Gastrocnemius medialis (tissue), 4 donors: ENCODE data around the gene DUSP2. TPM values are rescaled to one million over a fixed set of nuclear protein-coding genes. Genes with fewer than 3 reads are reported as not detected.

Experiments used
- ATAC-seq, 2 donors: fragments of 150-250 bp; one replicate each; pipeline ENCODE4 v1.9.1; 2016
- DNase-seq, 2 donors: peaks; one replicate each; pipeline ENCODE4 v3.0.0-alpha.2; 2019
- H3K27ac ChIP-seq, 4 donors: fragments of 200-600 bp; sonication (generic); 1 replicate in 1 of 4; 2 replicates in 3 of 4; pipeline ENCODE4 v1.5.1; 2016 to 2018; ENCODE audit warnings: mild to moderate bottlenecking in 2 of 4, moderate library complexity in 1 of 4
- H3K27me3 ChIP-seq, 3 donors: fragments of 200-600 bp; sonication (generic) in 2 of 3; 1 replicate in 1 of 3; 2 replicates in 2 of 3; pipeline versions ENCODE4 v1.5.1 to v1.6.0; 2016 to 2019; ENCODE audit warnings: mild to moderate bottlenecking in 1 of 3, moderate library complexity in 1 of 3
- H3K36me3 ChIP-seq, 2 donors: fragments of 200-600 bp; sonication (generic) in 1 of 2; one replicate each; pipeline ENCODE4 v1.5.1; 2017 to 2018
- H3K4me1 ChIP-seq, 2 donors: fragments of 200-600 bp; sonication (generic) in 1 of 2; one replicate each; pipeline ENCODE4 v1.5.1; 2016 to 2017; ENCODE audit warnings: mild to moderate bottlenecking in 2 of 2
- H3K4me3 ChIP-seq, 4 donors: fragments of 200-600 bp; sonication (generic) in 3 of 4; 1 replicate in 1 of 4; 2 replicates in 3 of 4; pipeline ENCODE4 v1.5.1; 2016 to 2019; ENCODE audit warnings: mild to moderate bottlenecking in 2 of 4
- H3K9me3 ChIP-seq, 3 donors: fragments of 200-600 bp; sonication (generic) in 2 of 3; 1 replicate in 1 of 3; 2 replicates in 2 of 3; pipeline ENCODE4 v1.5.1; 2016 to 2019
- POLR2A ChIP-seq, 2 donors: fragments of 450-650 bp; IDR thresholded peaks; one replicate each; pipeline ENCODE4 v1.6.1; 2017; ENCODE audit warnings: antibody characterized with exemption in 2 of 2, mild to moderate bottlenecking in 2 of 2, moderate library complexity in 2 of 2
- in situ Hi-C, 4 donors: fragments of 200-750 bp; cut with MboI; loops; one replicate each; pipeline versions ENCODE4 v1.15.0 to v1.8.0; 2017; ENCODE audit warnings: low sequenced_read_pairs in 4 of 4
- intact Hi-C: fragments of 100-400 bp; cut with DNase I; formaldehyde crosslinking; loops from one replicate; pipeline ENCODE4 v1.15.1; 2023; ENCODE audit warnings: low total_unique reads
- total RNA-seq, 4 donors: library from RNA; depleted of rRNA; stranded (reverse); fragments of >200 nt; gene quantifications; one replicate each; pipeline versions ENCODE4 v1.1.0 to v1.2.3, GENCODE V29; 2016
- TF ChIP-seq, protein P1 (sequence below), 5 experiments: fragments of 450-650 bp in 3 of 5; fragments of 200-600 bp in 2 of 5; sonication (generic) in 2 of 5; IDR thresholded peaks in 4 of 5; conservative IDR thresholded peaks in 1 of 5; 1 replicate in 4 of 5; 2 replicates in 1 of 5; pipeline ENCODE4 v1.5.1; 2016 to 2019; ENCODE audit warnings: antibody characterized with exemption in 5 of 5, mild to moderate bottlenecking in 3 of 5, moderate library complexity in 3 of 5

DUSP2 gene
- total RNA-seq, 4 donors from 2014 or later: 1.6 to 4.0 (median 2.9) TPM

DNA sequence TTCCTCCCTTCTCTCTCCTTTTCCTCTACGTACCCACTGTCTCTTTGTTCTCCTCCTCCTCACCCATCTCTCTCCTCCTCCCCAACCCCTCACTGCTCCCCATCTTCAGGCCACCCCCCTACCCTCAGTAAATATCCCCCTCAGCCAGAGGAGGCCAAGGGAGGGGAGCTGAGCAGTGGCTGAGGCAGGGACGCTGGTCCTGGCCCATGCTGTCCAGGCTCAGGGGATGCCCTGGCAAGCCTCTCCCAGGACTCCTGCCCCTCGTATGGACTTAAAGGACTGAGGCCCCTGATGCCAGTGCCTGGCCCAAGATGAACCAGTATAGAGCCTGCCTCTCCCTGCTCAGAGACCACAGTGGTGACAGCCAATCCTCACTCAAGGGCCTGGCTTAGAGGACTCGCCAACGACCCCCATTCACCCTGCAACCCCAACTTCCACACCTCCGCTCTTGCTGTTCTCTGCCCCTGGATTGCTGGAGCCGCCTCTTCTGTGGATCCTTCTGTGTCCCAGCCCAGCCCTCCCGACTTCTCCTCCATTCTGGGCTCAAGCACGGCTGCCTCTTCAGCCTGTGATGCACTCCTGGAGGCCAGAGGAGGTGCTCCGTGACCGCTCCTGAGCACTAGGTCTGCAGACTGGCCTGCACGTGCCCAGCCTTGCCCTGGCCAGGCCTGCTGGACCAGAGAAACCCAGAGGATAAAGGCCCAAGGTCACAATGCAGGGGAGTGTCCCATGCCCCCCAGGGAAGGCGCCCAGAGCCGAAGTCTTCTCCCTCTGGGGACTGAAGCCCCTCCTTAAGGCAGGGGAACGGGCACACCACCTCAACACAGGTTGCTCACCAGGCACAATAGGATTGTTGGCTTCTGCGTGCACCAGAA lies 9.5 kb upstream of the DUSP2 start:
- peaks cover 0 to 4% (median 0%) of the 10 kb centered on the region in 3 donors for H3K27me3 ChIP-seq
- intact Hi-C loops (no loop called here), in situ Hi-C loops (no loop called here)
- DNase-seq (no peak), ATAC-seq (no peak)
- H3K9me3 ChIP-seq: no peaks in the 10 kb centered on the region
- H3K27ac ChIP-seq: no peak overlapping the region
- no peaks in the 10 kb centered on the region for H3K36me3 ChIP-seq
- no peak overlapping the region for H3K4me3 ChIP-seq
- no peaks in the 10 kb centered on the region for H3K4me1 ChIP-seq
- no peak for TF ChIP-seq POLR2A (IDR thresholded peaks at IDR 0.05)
- TF ChIP-seq, protein P1, sequence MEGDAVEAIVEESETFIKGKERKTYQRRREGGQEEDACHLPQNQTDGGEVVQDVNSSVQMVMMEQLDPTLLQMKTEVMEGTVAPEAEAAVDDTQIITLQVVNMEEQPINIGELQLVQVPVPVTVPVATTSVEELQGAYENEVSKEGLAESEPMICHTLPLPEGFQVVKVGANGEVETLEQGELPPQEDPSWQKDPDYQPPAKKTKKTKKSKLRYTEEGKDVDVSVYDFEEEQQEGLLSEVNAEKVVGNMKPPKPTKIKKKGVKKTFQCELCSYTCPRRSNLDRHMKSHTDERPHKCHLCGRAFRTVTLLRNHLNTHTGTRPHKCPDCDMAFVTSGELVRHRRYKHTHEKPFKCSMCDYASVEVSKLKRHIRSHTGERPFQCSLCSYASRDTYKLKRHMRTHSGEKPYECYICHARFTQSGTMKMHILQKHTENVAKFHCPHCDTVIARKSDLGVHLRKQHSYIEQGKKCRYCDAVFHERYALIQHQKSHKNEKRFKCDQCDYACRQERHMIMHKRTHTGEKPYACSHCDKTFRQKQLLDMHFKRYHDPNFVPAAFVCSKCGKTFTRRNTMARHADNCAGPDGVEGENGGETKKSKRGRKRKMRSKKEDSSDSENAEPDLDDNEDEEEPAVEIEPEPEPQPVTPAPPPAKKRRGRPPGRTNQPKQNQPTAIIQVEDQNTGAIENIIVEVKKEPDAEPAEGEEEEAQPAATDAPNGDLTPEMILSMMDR (IDR thresholded peaks at IDR 0.05 in 4 of 5, conservative IDR thresholded peaks at IDR 0.05 in 1 of 5): no peak

- Histone ChIP-seq H3K9me3 (no peaks in the 10 kb centered on the region), H3K27ac (no peak overlapping the region), H3K27me3 (peaks cover 0 to 4% (median 0%) of the 10 kb centered on the region in 3 donors), H3K4me3 (no peak overlapping the region), H3K4me1 (no peaks in the 10 kb centered on the region), H3K36me3 (no peaks in the 10 kb centered on the region)
- ATAC-seq (no peak), DNase-seq (no peak)
- in situ Hi-C loops (no loop called here), intact Hi-C loops (no loop called here)
- TF ChIP-seq, protein P1 (IDR thresholded peaks at IDR 0.05 in 4 of 5, conservative IDR thresholded peaks at IDR 0.05 in 1 of 5): no peak
- TF ChIP-seq POLR2A (IDR thresholded peaks at IDR 0.05): no peak
Observed at GRCh38 chr2:96153991-96154431, 8.8 kb upstream of the DUSP2 start.

GRCh38 chr2:96153291-96153713 lies 8.1 kb upstream of the DUSP2 start:
- ATAC-seq (no peak), DNase-seq (no peak)

DNA sequence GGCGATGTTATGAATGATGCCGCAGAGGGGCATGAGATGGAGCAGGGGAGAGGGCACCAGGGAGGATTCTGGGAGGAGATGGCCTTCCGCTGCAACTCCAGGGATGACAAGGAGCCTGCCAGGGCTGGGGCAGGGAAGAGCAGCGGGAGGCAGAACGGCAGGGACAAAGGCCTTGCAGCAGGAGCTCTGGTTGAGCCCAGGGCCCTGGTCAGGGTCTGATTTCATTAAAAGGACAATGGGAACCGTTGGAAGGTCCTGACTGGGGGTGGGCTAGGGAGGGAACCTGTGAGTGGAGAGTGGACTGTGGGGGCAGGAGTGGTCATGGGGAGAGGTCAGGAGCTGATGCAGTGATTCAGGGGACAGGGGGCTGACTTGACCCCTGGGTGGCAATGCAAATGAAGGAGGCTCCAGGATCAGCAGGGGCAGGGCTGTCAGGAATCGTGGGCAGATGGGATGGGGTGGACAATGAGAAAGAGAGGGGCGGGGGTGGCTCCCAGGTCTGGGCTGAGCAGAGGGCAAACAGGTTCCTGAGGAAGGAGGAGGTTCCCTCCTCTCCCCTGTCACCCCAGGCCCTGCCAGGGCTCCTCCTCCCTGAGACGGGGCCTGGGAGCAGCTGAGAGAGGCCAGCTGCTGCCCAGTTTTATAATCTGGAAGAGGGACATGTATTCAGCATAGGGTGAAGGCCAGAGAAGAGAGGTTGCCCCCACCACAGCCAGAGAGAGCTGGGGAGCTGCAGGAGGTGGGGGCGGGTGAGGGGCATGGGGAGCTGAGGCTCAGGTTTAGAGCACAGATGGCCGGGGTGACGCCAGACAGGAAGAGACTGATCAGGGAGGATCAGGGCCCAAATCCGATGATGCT lies 7.3 kb upstream of the DUSP2 start:
- TF ChIP-seq, protein P1 (IDR thresholded peaks at IDR 0.05 in 4 of 5, conservative IDR thresholded peaks at IDR 0.05 in 1 of 5): no peak
- TF ChIP-seq POLR2A (IDR thresholded peaks at IDR 0.05): no peak
- no peaks in the 10 kb centered on the region for H3K36me3 ChIP-seq
- H3K4me3 ChIP-seq: no peak overlapping the region
- no peak for ATAC-seq
- no peaks in the 10 kb centered on the region for H3K9me3 ChIP-seq
- H3K27me3 ChIP-seq: peaks cover 0 to 4% (median 0%) of the 10 kb centered on the region in 3 donors
- DNase-seq: no peak
- intact Hi-C loops: no loop called here
- no peak overlapping the region for H3K27ac ChIP-seq
- H3K4me1 ChIP-seq: no peaks in the 10 kb centered on the region
- in situ Hi-C loops: no loop called here

More at GRCh38 chr2:96153291-96153713, 8.1 kb upstream of the DUSP2 start:
- H3K4me3 ChIP-seq: no peak overlapping the region
- no peaks in the 10 kb centered on the region for H3K4me1 ChIP-seq
- in situ Hi-C loops (no loop called here), intact Hi-C loops (no loop called here)
- no peaks in the 10 kb centered on the region for H3K9me3 ChIP-seq
- no peak overlapping the region for H3K27ac ChIP-seq
- H3K27me3 ChIP-seq: peaks cover 0 to 4% (median 0%) of the 10 kb centered on the region in 3 donors
- H3K36me3 ChIP-seq: no peaks in the 10 kb centered on the region
- no peak for TF ChIP-seq POLR2A (IDR thresholded peaks at IDR 0.05)
